ENCODE results near the gene CMTM7.
"Not testable (repeated sequence)": the region's sequence is repeated elsewhere in the genome, so short reads cannot be mapped to it uniquely, and the experiment has no call there.

The CMTM7 gene

DNA sequence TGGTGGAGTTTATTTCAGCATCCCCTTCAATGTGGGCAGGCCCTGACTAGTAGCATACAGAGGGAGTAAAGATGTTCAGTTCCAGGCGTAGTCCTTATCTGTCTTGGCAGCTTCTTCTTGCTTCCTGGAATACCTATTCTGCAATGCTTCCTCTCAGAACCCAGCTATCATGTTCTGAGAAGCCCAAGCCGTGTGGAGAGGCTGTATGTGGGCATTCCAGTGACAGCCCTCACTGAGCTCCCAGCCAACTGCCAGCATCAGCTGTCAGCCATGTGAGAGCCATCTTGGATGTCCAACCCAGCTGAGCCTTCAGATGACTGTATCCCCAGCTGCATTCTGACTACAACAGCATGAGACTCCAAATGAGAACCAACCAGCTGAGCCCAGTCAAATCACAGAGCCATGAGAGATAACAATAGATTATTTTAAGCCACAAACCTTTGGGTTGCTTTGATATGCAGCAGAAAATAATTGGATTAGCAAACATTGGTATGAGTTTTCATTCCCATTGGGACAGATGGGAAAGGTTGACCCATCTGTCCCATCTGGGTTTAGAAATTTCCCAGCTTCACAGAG is 8.4 kb upstream of the CMTM7 start:
- DNase-seq, result no peak

DNA sequence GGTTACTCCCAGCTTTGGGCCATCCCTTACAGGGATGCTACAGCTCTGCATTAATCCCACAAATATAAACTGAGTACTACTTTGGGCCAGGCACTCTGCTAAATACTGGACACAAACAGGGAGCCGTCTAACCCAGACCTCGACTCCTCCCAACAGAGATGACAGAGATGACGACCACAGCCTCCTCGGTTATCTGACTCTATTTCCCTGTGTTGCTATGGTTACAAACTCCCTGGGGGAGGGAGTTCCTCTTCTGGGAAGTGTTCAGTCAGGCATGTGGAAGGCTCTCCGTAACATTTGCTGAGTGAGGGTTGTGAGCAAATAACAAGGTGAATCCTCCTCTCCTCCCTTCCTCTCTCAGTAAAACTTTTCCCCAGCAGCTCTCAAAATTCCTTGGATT is 6.7 kb upstream of the CMTM7 start:
- no peak for DNase-seq

DNA sequence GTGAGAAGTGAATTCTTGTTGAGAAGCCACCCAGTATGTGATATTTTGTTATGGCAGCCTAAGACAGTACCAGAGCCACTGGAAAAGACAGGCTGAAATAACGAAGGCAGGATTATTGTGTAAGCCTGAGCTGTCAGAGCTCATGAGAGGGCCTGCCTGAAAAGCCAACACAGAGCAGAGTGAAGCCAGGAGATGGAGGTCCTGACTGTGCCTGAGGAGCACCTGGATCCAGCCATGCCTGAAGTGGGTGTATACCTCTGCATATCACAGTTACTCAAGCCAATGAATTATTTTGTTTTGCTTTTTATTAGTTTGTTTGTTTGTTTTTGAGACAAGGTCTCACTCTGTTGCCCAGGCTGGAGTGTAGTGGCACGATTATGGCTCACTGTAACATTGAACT is 4.1 kb upstream of the CMTM7 start:
- no peak for DNase-seq

DNA sequence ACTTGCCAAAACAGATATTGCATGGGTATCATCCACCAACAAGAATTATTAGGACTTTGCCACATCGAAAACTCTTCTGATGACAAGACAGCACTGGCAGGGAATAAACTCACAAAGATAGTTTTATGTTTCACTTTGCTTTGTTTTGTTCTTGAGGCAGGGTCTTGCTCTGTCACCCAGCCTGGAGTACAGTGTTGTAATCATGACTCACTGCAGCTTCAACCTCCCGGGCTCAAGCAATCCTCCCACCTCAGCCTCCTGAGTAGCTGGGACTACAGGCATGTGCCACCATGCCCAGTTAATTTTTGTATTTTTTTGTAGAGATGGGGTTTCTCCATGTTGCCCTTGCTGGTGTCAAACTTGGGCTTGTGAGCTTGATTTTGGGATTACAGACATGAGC is 2.1 kb upstream of the CMTM7 start:
- not testable (repeated sequence) for DNase-seq

DNA sequence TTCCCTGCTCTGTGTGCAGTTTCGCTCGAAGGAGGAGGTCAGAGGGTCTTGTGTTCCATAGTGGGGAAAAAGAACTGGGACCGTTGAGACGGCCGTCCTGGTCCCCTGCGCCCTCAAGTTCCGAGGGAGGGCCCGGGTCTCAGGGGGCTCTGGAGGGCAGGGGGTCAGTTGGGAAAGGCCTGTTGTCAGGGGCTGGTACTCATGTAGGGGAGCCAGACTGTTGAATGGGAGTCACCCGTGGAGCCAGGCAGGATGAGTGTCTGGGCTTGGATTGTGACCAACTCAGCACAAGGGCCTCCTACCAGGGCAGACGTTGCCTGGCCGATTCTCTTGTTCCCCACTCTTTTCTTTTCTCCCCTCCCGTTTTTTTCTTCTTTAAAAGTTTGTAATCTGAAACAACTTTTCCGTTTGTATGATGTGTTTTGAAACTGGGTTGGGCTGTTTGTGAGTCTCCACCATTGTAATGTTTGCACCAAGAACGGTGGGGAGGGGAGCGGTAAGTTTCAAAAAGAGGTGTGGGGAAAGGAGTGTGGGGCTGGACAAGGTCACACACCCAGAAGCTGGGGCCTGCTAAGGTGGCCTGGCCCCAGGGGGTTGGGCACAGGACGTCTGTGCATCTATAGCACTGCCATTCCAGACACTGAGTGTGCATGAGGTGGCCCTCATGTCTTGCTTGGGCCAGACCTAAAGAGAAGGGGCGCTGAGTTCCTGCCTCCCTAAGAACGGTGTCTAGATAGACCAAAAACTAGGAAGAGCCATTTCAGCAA is 1.1 kb downstream of the CMTM7 start:
- no peak for DNase-seq

DNA sequence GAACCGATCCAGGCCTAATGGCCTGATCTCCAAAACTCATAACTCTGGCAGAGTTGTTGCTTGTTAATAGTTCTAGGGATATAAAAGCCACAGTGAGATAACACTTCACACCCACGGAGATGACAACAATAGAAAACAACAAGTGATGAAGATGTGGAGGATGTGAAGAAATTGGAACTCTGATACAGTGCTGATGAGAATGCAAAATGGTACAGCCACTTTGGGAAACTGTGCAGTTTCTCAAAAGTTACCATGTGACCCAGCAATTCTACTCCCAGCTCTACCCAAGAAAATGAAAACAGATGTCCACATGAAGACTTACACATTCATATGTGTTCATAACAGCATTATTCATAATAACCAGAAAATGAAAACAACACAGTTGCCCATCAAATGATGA is 3.8 kb downstream of the CMTM7 start:
- DNase-seq, result no peak

DNA sequence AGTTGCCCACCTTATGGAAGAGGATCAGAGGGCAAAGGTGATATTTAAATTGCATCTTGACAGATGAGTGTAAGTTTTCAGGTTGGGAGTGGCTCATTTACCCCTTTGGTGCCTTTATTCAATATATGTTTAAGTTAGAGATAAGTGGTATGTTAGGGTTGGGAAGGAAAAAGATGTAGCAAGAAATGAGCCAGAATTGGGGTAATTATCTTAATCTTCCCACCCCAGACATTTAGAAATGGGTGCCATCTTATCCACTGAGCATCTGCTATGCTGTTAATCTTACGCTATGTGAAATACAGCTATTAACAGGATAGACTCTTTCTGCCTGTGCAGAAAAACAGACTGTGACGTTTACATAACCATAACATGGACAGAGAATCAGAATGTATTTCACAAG is 6.3 kb downstream of the CMTM7 start:
- DNase-seq, result no peak

DNA sequence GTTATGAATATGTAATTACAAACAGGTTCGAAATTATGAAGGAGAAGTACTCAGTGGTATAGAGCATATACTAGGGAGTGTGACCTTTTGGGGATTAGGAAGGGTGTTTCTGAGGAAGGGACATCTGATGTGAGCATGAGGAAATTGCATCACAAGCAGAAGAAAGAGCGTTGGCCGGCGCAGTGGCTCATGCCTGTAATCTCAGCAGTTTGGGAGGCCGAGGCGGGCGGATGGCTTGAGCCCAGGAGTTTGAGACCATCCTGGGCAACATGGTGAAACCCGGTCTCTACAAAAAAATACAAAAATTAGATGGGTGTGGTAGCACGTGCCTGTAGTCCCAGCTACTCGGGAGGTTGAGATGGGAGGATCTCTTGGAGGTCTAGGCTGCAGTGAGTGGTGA is 6.9 kb downstream of the CMTM7 start:
- no peak for DNase-seq

DNA sequence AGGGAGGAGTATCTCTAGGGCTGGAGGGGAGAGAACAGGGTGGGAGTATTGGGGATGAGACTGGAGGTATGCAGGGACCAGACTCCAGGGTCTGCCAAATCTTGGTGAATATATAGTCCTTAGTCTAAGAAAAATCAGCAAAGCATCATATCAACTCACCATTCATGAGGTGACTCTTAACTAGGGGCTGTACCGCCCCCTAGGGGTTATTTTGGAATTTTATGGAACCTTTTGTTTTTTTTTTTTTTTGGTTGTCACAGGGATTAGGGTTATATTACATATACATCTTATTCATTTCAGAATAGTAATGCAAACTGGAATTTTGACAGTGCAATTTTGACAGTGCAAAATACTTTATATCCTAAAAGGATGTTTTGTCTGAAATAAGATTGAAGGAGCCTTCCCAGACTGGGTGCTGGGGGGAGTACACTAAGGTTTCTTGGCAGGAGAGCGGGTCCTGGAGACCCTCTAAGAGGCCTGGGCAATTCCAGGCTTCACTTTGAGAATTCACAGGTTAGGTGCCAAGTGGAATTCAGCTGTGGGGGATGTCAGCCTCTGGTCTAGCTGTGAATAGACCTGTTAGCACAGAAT is 7.5 kb downstream of the CMTM7 start:
- no peak for DNase-seq

DNA sequence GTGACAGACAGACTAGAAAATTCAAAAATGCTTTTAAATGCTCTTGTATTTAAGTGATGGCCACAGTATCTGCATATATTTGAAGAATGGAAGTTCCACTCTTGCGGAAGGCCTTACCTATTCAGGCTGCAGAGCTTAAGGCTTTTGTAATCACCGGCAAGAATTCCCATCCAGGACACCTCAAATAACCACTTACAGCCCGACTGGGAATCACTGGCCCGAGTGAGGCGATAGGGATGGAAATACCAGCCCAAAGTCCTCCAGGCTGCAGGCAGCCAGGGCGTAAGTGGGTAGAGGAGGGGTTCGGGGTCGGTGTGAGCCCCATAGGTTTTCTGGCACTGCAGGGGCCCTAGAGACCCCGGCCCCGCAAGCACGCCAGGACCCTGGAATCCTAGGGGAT is 9.5 kb downstream of the CMTM7 start:
- DNase-seq, result no peak

DNA sequence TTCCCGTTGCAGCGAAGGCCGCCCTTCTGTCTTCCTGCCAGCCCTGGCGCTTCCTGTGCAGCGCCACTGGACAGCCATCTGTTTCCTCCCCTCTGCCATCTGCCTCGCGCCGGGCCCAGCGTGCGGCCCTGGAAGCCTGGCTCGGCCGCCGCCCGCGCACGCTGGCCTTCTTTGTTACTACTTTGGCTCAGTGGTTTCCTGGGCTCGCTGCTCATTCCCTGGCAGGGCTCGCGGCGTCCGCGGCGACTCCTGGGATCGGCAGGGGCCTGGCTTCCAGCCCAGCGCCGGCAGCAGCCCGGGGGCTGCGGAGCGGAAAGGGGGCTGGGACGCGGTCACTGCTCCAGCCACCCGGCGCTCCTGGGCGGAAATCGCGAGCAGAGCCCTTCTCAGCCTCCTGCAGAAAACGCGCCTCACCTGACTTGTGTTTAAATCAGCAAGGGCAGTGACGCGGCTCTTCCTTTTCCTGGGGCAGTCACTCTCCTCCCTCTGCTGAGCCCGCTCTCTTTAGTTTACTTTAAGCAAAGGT is 10.0 kb downstream of the CMTM7 start:
- DNase-seq, result no peak

DNA sequence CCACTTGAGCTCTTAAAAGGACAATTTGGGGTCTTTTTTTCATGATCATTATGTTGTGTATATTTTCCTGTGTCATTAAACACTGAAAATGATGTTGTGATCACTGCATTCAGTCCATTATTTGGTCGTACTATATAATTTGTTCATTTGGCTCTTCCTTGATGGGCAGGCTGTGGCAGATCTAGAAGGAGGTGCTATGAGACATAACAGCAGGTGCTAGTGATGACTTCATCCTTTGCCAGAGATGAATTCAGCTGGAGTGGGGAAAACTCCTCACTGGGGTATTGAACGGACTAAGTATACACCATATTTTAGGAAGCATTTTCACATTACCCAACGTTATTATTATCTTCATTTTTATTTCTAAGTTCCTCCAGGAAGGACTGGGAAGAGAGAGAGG is 12.0 kb downstream of the CMTM7 start:
- DNase-seq, result no peak

DNA sequence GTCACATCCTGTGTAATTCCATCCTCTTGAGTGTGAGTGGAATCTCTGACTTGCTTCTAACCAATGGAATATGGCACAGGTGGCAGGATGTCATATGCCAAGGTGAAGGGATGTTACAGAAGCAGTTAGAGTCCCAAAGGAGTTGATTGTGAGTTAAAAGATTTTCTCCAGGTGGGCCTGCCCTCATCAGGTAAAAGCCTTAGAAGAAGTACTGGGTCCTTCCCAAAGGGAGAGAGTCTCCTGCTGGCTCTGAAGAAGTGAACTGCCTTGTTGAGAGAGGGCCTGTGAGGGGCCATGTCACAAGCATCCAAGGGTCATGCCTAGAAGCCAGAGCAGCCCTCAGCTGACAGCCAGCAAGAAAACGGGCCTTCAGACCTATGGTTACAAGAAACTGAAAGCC is 13.1 kb downstream of the CMTM7 start:
- no peak for DNase-seq

DNA sequence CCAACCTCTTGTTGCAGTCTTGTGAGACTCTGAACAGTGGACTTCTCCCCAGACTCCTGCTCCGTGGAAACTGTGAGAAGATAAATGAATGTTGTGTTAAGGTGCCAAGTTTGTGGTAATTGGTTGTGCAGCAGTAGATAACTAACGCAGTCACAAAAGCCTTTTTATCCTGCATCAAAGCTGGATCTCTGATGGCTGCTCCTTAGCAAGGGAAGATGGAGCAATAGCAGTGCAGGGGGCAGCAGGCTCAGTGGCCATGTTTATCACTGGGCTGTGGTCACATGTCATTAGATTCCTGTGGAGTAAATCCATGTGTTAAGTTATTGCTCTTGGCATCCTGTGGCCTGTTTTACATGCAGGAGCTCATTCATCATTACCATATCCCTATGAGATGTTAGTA is 13.5 kb downstream of the CMTM7 start:
- DNase-seq, result no peak

DNA sequence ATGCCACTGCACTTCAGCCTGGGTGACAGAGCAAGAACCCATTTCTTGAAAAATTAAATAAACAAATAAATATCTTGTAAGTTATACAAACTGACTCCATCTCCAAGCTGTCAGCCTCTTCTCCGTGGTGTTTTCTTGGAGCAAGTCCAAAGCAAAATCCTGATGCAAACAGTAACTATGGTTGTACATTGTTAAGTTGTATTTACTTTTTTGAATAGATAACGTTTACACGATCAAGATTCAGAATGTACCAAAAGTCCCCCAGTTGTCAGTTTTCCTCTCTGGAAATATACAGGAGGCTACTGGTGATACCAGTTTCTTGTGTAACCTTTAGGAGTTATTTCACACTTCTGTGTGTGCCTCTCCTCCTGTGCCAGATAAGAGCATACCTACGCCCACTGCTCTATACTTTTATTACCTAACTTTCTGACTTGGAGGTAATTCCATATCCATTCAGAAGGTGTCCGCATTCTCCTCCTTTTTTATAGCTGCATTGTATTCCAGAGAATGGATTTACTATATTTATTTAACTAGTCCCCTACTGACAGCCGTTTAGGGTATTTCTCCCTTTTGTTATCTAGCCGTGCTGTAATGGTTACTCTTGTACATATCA is 14.2 kb downstream of the CMTM7 start:
- no peak for DNase-seq

DNA sequence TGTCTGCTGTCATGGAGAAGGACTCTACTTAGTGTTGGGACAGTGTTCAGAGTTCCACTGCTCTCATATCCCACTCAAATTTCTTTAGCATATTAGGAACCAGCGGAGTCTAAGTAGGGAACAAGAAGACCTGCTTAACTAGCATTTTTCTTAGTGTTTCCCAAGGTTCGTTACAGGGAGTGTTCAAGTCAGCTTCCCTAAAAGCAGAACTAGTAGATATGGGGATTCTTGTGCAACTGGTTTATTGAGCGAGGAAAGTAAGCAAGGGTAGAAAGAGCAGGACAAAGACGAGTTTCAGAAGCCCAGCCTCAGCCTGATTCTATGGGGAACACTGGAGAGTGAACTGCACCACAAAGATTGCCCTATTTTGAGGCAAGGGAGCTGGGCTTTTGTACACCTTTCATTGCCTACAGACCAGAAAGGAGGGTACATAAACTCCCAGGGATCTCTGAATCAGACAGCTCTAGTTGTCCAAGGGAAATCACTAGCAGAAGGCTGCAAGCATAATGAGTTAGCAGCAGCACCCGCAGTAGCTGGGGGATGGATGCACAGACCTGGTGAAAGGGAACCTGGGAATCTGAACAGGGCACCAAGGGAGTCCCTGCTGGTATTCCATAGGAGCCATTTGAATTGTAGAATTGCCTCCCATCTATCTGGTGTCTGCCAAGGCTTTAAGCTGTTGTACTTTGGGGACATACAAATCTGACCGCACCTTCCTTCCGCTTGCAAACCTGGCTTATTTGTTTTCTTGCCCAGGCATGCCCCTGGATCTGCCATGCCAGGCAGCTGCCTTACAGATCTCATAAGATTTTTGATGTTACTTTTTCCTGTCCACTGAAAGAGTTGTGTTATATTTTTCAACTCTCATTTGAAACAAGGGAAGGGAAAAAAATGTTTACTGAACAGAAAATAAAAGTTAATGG is 15.1 kb downstream of the CMTM7 start:
- no peak for DNase-seq

DNA sequence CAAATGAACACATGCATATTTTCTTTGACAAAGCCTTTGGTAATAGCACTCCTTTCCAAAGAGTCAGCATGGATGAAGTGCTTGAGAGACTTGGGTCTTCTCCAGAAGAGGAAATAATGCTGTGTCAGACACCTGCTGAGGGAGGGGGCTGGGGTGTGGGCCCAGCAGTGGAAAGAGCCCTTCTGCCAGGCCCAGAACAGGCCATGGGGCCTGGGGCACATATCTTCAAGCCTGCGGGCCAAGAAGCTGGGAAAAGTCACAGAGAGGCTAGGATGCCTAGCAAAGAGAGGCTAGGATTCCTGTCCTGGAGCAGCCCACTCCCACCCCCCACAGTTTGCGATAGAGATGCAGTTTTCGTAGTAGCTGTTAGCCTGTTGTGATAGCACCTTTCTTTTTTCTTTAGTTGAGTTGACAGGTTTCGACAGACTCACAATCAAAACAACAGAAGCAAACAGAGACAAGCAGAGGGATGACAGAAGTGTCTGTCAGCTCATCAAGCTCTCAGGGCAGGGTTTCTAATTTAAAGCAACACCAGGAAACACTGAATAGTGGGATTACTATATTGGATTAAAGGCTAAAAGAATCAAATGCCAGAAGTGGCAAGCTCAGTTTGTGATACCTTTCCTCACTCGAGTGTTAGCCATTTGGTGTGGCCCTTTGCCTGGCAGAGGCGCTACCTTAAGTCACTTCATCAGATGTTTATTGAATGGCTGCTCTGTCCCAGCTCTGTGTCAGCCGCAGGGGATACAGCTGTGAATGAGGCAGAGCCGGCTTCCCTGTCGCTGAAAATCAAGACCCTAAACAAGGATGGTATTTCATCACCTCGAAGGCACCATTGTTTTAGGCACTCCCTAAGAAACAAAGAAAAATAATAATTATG is 19.0 kb downstream of the CMTM7 start:
- no peak for DNase-seq

DNA sequence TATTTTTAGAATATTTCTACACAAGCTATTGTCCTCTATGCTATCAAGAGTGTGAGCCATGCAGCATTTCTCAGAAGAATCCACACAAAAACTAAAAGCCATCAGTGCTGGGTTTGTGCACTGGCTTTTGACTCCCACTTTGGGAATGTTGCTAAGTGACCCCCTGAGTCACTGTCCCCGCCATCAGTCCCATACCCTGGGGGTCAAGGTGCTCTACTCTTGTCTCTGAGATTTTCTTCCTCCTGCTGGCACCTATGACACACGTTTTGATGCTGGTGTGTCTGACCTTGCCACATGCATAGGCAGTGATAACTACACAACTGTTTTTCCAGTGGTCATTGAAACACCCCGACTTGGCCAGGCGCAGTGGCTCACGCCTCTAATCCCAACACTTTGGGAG is 19.8 kb downstream of the CMTM7 start:
- DNase-seq, result no peak

DNA sequence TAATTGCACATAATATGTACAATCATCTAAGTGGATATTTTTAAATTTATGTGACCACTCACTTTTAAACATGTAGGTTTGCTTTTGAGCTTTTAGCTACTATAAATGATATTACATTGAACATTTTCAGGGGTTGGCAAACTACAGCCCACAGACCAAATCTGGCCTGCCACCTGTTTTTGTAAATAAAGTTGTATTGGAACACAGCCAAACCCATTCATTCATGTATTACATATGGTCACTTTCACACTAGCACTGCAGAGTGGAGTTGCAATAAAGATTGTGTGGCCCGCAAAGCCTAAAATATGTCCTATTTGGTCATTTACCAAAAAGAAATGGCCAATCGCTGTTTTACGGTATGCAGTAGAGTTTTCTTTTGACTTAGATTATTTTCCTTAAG is 21.2 kb downstream of the CMTM7 start:
- no peak for DNase-seq

DNA sequence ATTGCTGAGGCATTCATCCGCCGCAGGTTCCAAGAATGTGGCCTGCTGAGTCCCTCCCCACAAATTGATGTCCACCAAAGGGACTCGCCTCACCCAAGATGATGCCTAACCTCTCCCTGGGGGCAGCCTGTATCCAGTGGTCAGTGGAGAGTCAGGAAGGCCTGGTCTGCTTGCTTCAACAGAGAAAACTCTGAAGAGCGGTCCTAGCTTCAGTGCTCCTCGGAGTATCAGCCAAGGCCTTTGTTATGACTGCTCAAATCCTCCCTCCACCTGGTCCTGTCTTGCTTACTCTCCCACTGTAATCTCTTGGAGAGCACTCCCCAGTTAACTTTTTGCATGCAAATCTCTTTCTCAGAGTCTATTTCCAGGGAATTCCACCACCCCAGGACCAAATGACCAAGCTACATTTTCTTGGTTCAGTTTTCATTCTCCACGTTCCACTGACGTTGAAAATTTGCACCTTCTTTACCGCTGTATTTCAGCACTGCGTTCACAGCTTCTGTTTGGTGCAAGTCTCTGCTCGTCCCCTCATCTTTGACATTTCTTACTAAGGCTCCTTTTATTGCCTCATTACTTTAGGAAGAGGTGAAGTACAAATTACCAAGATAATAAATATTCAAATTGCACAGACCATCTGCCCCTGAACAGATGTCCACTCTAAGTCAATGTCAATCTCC is 22.3 kb downstream of the CMTM7 start:
- no peak for DNase-seq

DNA sequence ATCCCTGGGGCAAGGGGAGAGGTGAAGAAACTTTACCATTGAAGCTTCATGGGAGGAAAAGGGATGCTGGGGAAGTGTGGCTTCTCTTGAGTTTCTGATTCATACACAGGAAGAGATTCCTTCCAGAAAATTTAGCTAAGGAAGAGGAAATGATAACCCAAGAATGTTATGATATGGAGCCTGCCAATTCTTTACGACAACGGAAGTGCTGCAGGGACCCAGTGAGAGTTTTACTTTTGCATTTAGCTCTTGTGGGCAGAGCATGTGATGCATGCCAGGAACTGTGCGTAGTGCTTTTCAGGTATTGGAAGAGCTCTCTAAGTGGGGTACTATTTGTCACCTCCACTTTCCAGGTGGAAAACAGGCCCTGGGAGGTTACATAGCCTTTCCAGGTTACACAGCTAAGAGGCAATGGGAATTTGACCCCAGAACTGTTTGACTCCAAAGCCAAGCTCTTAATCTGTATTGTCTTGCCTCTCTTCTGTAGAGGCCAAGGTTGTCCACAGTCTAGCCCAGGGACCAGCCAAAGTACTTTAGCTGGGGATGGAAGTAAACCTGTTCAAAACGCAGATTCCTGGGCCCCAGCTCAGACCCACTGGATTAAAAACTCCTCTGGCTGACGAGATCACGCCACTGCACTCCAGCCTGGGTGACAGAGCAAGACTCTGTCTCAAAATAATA is 23.0 kb downstream of the CMTM7 start:
- no peak for DNase-seq

Data from NCI-H1048 (cell line).